Activated CD8-positive, alpha-beta memory T cell treated with anti-CD3 and anti-CD28 coated beads, Interleukin-2, amount 50 U/mL, for 1 hour (primary cell): ENCODE measurements around the gene NEK8.

Experiments
- DNase-seq: peaks from one replicate; pipeline ENCODE4 v3.0.0-alpha.2; 2020; ENCODE audit errors: extremely low read depth

Gene NEK8

GRCh38 chr17:28744972-28745785, 16.6 kb downstream of the NEK8 start:
- no peak for DNase-seq

DNA sequence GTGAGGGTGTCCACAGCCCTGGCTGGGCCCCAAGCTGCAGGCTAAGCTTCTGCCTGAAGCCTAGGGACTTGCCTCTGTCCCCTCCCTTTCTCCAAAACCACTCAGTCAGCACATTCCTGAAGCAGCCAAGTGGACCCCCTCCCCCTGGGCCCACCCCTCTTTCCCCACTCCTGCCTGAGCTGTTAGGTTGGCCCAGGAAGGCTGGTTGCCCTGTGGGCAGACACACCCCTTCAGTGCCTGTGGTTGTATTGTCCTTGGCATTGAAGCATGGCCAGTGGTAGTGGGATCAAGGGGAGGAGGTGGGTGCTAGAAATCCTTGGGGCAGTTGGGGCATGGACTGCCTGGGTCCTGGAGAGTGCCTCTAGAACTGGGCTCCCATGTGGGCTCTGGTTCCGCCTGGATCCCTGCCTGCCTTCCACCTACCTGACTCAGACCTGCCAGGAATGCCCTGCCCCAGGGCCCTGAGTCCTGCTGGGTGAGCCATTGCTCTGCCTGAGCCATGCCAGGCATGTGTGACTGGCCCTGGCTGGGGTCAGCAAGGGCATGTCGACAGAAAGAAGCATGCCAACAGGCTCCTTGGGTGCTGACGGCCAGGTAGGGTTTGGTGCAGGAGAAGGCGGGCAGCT, 17.3 kb downstream of the NEK8 start:
- no peak for DNase-seq

DNA sequence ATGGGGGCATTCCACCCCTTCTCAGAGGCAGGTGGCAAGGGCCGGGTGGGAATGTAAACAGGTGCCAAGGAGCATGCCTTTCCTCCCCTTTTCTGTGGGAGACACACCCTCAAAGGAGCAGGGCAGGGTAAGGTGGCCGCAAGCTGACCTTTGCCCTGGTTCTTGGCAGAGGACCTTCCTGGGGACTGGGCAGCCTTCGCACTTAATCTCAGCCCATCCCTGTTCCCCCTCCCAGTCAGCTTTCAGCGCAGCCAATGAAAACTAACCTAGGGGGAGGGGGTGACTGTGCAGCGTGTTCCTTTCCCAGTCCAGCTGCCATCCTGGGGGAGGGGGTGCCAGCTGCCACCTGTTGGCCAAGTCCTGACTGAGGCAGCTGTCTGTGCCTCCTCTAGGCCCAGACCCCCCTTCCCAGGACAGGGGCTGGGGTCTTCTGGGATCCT, 18.0 kb downstream of the NEK8 start:
- DNase-seq: no peak

DNA sequence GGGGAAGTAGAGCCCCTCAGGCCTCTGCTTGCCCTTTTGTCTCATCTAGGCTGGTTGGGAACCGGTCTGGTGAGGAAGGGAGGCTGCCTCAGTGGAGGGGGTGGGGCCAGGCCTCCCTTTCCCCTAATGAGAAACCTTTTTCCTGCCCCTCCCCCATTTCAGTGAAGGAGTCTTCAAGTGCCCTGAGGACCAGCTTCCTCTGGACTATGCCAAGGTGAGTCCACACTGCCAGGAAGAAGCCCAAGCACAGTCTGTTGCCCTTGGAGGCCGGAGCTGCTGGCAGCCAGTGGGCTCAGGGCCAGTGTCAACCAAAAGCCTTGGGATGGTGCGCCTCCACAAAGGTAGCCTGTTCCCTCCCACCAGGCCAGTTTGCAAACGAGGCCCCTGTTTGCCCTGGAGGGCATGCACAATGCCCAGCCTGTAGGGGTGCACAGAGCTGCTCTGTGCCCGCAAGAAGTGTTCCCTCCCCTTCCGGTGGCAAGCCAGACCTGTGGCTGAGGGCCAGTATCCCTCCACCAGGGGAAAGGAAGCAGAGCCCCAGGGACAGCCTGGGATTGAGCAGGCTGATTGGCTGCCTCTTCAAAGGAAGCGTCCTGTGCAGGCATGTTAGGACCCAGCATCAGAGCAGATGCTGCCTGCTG, 18.6 kb downstream of the NEK8 start:
- DNase-seq: no peak

GRCh38 chr17:28747801-28748750, 19.5 kb downstream of the NEK8 start:
- DNase-seq: no peak

DNA sequence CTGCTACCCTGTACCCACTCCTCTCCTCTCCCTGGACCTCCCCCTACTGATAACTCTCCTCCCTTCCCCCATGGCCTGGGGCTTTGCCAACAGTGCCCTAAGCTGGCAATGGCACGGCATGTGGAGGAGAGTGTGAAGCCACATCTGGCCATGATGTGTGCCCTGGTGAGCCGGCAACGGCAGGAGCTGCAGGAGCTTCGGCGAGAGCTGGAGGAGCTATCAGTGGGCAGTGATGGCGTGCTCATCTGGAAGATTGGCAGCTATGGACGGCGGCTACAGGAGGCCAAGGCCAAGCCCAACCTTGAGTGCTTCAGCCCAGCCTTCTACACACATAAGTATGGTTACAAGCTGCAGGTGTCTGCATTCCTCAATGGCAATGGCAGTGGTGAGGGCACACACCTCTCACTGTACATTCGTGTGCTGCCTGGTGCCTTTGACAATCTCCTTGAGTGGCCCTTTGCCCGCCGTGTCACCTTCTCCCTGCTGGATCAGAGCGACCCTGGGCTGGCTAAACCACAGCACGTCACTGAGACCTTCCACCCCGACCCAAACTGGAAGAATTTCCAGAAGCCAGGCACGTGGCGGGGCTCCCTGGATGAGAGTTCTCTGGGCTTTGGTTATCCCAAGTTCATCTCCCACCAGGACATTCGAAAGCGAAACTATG, 20.4 kb downstream of the NEK8 start:
- no peak for DNase-seq

- no peak for DNase-seq
Measured at GRCh38 chr17:28749516-28750177, 21.1 kb downstream of the NEK8 start.

- DNase-seq: peak; percentile 68
Measured at GRCh38 chr17:28750178-28751047, 21.8 kb downstream of the NEK8 start.

DNA sequence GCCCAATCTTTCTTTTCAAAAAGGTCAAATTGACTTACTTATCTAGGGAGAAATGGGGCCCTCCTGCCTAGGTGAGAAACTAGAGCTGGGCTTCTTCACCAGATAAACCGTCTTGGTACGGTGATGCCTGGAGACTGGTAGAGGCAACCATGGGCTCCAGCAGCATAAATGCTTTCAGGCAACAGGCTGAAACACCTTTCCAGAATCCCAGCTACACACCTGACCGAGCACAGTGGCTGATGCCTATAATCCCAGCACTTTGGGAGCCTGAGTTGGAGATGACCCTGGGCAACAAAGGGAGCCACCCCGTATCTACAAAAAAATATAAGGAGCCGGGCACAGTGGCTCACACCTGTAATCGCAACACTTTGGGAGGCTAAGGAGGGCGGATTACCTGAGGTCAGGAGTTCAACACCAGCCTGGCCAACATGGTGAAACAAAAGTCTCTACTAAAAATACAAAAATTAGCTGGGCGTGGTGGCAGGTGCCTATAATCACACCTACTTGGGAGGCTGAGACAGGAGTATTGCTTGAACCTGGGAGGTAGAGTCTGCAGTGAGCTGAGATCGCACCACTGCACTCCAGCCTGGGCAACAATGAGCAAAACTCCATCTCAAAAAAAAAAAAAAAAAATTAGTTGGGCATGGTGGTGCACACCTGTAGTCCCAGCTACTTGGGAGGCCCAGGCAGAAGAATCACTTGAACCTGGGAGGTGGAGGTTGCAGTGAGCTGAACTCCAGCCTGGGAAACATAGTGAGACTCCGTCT, 23.2 kb downstream of the NEK8 start:
- no peak for DNase-seq

DNA sequence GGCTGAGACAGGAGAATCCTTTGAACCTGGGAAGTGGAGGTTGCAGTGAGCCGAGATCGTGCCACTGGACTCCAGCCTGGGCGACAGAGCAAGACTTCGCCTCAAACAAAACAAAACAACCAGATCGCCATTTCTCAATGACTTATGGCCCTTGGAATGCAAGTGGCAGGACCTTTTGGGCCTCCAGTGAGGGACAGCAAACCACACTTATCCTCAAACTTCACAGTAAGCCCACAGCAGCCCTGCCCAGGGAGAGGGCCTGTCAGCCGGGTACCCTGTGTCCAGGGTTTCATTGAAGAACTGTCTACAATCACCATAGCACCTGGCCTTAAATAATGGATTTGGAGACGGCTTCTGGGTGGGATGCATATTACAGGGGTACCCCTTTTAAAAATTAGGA, 26.9 kb downstream of the NEK8 start:
- DNase-seq: no peak

DNA sequence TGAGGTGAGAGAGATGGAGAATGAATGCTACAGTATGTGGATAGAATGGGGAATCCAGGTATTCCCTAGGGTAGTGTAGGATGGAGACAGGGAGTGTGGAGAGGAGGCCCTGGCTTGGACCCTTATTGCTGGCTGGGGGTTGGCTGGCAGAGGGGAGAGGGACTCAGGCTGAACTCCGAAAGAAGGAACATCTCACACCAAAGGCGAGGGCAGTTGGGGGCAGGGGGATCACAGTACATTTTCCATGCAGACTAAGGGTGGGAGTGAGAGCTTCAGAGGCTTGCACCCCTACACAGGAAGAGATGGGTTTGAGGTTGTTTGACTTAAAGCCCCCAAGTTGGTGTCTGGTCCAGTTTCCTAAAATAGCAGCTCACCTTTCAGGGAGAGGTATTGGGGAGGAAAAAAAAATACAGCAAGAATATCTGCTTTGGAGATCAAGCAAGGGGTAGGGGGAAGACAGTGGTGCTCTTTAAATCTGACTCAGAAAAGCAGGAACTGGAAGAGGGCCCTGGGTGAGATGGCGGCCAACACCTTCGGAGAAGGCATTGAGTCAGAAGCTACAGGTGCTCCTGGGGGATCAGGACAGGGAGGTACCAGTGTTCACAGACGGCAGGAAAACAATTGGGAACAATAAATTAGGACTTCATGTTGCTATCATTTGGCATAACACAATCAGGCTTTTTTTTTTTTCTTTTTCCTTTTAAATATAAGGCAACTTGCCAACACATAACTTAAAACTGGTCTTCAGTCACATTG, 27.6 kb downstream of the NEK8 start:
- no peak for DNase-seq

GRCh38 chr17:28758411-28759121, 30.0 kb downstream of the NEK8 start:
- DNase-seq: no peak

- DNase-seq: no peak
Measured at GRCh38 chr17:28759256-28759865, 30.8 kb downstream of the NEK8 start.

DNA sequence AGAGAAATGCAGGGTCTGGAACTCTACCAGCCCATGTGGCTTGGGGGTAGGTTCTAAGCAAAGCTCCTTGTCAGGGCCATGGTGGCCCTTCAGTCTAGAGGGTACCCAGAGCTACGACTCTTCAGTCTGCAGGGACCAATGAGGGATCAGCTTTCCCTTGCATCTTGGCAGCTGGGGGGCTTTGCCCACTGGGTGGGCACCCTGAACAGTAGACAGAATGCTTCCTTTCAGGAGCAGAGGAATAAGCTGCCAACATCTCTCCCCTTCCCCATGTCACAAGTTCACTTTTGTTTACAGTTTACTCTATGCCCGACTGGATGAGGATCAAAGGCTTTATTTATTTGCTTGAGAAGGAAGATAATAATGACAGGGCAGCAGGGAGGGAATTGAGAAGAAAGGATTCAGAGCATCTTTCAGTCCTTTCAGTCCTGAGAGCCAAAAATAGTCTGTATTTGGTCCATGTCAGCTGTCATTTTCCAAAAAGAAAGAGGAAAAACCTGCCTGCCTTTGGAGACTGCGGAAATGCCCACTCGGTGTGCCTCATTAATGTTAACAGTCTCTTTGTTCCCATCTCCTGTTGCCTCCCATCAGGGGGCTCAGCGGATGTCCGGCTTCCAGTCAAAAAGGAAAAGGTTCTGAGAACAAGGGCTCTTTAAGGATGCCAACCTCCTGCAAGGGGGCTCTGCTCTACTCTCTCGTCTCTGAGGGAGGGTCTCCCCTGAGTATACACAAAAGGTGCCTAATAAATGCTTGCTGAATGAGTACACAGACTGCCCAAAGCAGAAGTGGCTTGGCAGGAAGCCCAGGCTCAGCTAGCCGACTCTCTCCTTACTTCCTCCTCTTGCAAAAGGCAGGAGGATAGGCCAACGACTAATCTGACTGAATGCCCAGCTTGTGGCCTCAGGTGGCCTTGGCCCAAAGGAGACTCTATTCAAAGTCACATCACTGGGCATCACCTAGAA, 32.3 kb downstream of the NEK8 start:
- DNase-seq: no peak

DNA sequence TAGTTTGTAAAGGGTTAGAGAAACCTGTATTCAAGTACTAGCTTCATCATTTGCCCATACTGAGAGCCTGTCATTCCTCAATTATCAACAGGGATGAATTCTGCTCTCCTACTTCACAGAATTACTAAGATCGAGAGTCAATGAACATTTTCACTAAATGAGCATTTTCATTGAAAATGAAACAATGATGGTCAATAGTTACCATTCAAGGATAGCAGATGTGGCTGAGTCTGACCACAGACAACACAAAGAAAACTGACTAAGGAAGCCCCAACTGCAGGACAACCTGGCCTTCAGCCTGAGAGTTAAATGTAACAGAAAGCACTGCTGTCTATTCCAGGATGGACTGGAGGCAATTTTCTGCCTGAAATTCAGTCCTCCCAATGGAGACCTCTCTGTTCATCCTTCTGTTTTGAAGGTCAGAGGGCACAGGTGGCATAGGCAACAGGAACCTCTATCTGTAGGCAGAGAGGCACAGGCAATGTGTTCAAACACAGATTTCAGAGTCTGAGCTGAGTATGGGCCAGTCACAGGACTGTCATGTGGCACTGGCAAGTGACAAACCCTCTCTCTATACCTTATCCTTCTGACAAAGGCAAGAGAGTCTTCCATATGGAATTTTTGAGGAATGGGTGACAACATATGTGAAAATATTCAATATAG, 34.7 kb downstream of the NEK8 start:
- DNase-seq: no peak
